HG02610 (cell line): ENCODE results near the gene POP5.
"Not testable (repeated sequence)": the region's sequence is repeated elsewhere in the genome, so short reads cannot be mapped to it uniquely, and the experiment has no call there.

Source experiments
- ATAC-seq: cut with Tn5 transposase; IDR thresholded peaks from one replicate; pipeline ENCODE4 v1.9.1; 2021; ENCODE audit warnings: mild to moderate bottlenecking, moderate library complexity; ENCODE audit not compliant: unreplicated experiment

POP5 gene

GRCh38 chr12:120580787-120581723 lies at the start of gene POP5:
Gene POP5, minus strand, starts transcription at chr12:120581402. Its CDS starts 40 bp downstream, at chr12:120581362.
- peak; percentile 93 for ATAC-seq

- no peak for ATAC-seq
Measured at GRCh38 chr12:120630104-120630892, 49.1 kb upstream of the POP5 start.

- ATAC-seq, result no peak
Measured at GRCh38 chr12:120628919-120629318, 47.7 kb upstream of the POP5 start.

- no peak for ATAC-seq
Measured at GRCh38 chr12:120625557-120626419, 44.6 kb upstream of the POP5 start.

GRCh38 chr12:120620624-120621023 lies 39.4 kb upstream of the POP5 start:
- no peak for ATAC-seq

- no peak for ATAC-seq
Measured at GRCh38 chr12:120618954-120619615, 37.9 kb upstream of the POP5 start.

- ATAC-seq, result not testable (repeated sequence)
Measured at GRCh38 chr12:120617767-120618166, 36.6 kb upstream of the POP5 start.

GRCh38 chr12:120617193-120617592 lies 36.0 kb upstream of the POP5 start:
- not testable (repeated sequence) for ATAC-seq

- no peak for ATAC-seq
Measured at GRCh38 chr12:120614848-120615247, 33.6 kb upstream of the POP5 start.

GRCh38 chr12:120611534-120611933 lies 30.3 kb upstream of the POP5 start:
- not testable (repeated sequence) for ATAC-seq

GRCh38 chr12:120610560-120610959 lies 29.4 kb upstream of the POP5 start:
- ATAC-seq, result no peak

- not testable (repeated sequence) for ATAC-seq
Measured at GRCh38 chr12:120602416-120602815, 21.2 kb upstream of the POP5 start.

GRCh38 chr12:120599672-120600552 lies 18.7 kb upstream of the POP5 start:
- no peak for ATAC-seq

GRCh38 chr12:120598674-120599463 lies 17.7 kb upstream of the POP5 start:
- ATAC-seq, result no peak

GRCh38 chr12:120597861-120598260 lies 16.7 kb upstream of the POP5 start:
- no peak for ATAC-seq

- no peak for ATAC-seq
Measured at GRCh38 chr12:120596901-120597300, 15.7 kb upstream of the POP5 start.

- ATAC-seq, result no peak
Measured at GRCh38 chr12:120592121-120593049, 11.2 kb upstream of the POP5 start.
